GM19035 (cell line): ENCODE data around the gene USP30.
"Not testable (repeated sequence)": the region's sequence is repeated elsewhere in the genome, so short reads cannot be mapped to it uniquely, and the experiment has no call there.

Experiments
- ATAC-seq: cut with Tn5 transposase; IDR thresholded peaks from one replicate; pipeline ENCODE4 v1.9.1; 2021; ENCODE audit not compliant: unreplicated experiment

Gene USP30

GRCh38 chr12:109049794-109050193 is 2.6 kb upstream of the USP30 start:
- ATAC-seq: not testable (repeated sequence)

- ATAC-seq: no peak
Measured at GRCh38 chr12:109052097-109052413, 321 bp upstream of the USP30 start.

- ATAC-seq: peak; percentile 37
Measured at GRCh38 chr12:109053382-109054123, 1.2 kb downstream of the USP30 start.

- not testable (repeated sequence) for ATAC-seq
Measured at GRCh38 chr12:109054124-109054513, 1.7 kb downstream of the USP30 start.

- no peak for ATAC-seq
Measured at GRCh38 chr12:109054520-109054919, 2.1 kb downstream of the USP30 start.

- no peak for ATAC-seq
Measured at GRCh38 chr12:109056891-109057290, 4.5 kb downstream of the USP30 start.

GRCh38 chr12:109057376-109057775 is 5.0 kb downstream of the USP30 start:
- no peak for ATAC-seq

- ATAC-seq: no peak
Measured at GRCh38 chr12:109058773-109059172, 6.4 kb downstream of the USP30 start.

GRCh38 chr12:109064143-109064542 is 11.8 kb downstream of the USP30 start:
- no peak for ATAC-seq

GRCh38 chr12:109065154-109065852 is 12.9 kb downstream of the USP30 start:
- ATAC-seq: no peak

GRCh38 chr12:109065853-109066193 is 13.4 kb downstream of the USP30 start:
- ATAC-seq: no peak

- no peak for ATAC-seq
Measured at GRCh38 chr12:109069307-109070271, 17.2 kb downstream of the USP30 start.

- ATAC-seq: no peak
Measured at GRCh38 chr12:109074866-109075265, 22.5 kb downstream of the USP30 start.

- ATAC-seq: no peak
Measured at GRCh38 chr12:109082751-109083150, 30.4 kb downstream of the USP30 start.

- ATAC-seq: no peak
Measured at GRCh38 chr12:109084425-109084824, 32.0 kb downstream of the USP30 start.

GRCh38 chr12:109085590-109085989 is 33.2 kb downstream of the USP30 start:
- ATAC-seq: no peak

GRCh38 chr12:109087250-109087649 is 34.9 kb downstream of the USP30 start:
- no peak for ATAC-seq

GRCh38 chr12:109088818-109089217 is 36.4 kb downstream of the USP30 start:
- ATAC-seq: no peak

GRCh38 chr12:109089683-109090082 is 37.3 kb downstream of the USP30 start:
- no peak for ATAC-seq

GRCh38 chr12:109092497-109093021 is 40.2 kb downstream of the USP30 start:
- ATAC-seq: no peak
